RWPE2 (cell line): ENCODE results near the gene TM9SF3.

Experiments
- ATAC-seq: fragments of 200-7000 bp; cut with Tn5 transposase; 3 replicates; pipeline ENCODE4 v1.9.1; 2021; ENCODE audit warnings: low read depth
- DNase-seq: peaks from one replicate; pipeline ENCODE4 v3.0.0-alpha.2; 2020; ENCODE audit warnings: low spot score
- H3K27ac ChIP-seq: fragments of 450-650 bp; 2 replicates; pipeline ENCODE4 v1.5.1; 2017; ENCODE audit warnings: mild to moderate bottlenecking; ENCODE audit not compliant: poor library complexity, severe bottlenecking
- H3K27me3 ChIP-seq: fragments of 250-450 bp; sonication (Bioruptor Pico); 2 replicates; pipeline ENCODE4 v1.5.1; 2021; ENCODE audit warnings: mild to moderate bottlenecking, moderate library complexity; ENCODE audit not compliant: insufficient read depth, poor library complexity, severe bottlenecking
- H3K36me3 ChIP-seq: fragments of 250-450 bp; sonication (Bioruptor Pico); 2 replicates; pipeline ENCODE4 v1.5.1; 2020; ENCODE audit warnings: low read depth, mild to moderate bottlenecking, moderate library complexity
- H3K4me1 ChIP-seq: fragments of 250-450 bp; sonication (Bioruptor Pico); 2 replicates; pipeline ENCODE4 v1.5.1; 2021; ENCODE audit warnings: mild to moderate bottlenecking, moderate library complexity; ENCODE audit not compliant: insufficient read depth, poor library complexity, severe bottlenecking
- H3K4me3 ChIP-seq: fragments of 250-450 bp; sonication (Bioruptor Pico); 2 replicates; pipeline ENCODE4 v1.5.1; 2021; ENCODE audit warnings: mild to moderate bottlenecking, moderate library complexity; ENCODE audit not compliant: severe bottlenecking
- H3K9me3 ChIP-seq: fragments of 250-450 bp; sonication (Bioruptor Pico); 2 replicates; pipeline ENCODE4 v1.5.1; 2021; ENCODE audit warnings: mild to moderate bottlenecking, moderate library complexity; ENCODE audit not compliant: severe bottlenecking
- TF ChIP-seq, protein P1 (sequence below): fragments of 450-650 bp; IDR thresholded peaks from one replicate; pipeline ENCODE4 v1.5.1; 2017; ENCODE audit warnings: mild to moderate bottlenecking, moderate library complexity; ENCODE audit not compliant: poor library complexity, severe bottlenecking

The TM9SF3 gene

DNA sequence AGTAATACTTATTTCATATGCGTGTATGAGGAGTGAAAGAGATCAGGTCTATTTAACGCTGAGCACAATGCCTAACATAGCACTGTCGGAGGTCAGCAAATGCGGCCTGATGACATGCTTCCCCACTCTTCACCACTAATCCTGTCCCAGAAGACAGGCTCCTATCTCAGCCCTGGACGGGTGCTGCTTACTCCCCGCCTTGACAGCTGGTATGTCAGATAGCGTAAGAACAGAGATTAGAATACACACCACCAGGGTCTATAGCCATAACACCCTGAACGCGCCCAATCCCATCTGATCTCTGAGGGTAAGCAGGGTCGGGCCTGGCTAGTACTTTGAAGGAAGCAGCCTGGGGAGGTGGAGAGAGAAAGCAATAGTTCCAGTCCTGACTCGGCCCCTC is 32.3 kb upstream of the TM9SF3 start:
- H3K36me3 ChIP-seq, result no peaks in the 10 kb centered on the region

DNA sequence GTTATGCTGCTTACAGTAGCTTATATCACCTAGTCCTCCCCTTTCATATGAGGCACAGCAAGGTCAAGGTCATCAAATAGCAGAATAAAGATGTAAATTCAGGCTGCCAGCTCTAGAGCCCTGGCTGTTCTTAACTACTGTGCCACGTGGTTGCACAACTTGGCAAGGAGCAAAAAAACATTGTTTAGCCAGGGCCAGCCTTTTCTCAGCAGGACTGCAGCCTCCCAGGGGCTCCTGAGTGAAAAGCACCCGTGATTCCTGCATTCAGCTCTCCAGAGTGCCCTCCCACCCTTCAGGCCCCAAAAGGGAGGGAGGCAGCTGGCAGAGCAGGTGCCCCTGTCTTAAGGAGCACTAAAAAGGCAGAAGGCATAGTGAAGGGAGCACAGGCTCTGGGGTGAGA is 31.8 kb upstream of the TM9SF3 start:
- TF ChIP-seq, protein P1, sequence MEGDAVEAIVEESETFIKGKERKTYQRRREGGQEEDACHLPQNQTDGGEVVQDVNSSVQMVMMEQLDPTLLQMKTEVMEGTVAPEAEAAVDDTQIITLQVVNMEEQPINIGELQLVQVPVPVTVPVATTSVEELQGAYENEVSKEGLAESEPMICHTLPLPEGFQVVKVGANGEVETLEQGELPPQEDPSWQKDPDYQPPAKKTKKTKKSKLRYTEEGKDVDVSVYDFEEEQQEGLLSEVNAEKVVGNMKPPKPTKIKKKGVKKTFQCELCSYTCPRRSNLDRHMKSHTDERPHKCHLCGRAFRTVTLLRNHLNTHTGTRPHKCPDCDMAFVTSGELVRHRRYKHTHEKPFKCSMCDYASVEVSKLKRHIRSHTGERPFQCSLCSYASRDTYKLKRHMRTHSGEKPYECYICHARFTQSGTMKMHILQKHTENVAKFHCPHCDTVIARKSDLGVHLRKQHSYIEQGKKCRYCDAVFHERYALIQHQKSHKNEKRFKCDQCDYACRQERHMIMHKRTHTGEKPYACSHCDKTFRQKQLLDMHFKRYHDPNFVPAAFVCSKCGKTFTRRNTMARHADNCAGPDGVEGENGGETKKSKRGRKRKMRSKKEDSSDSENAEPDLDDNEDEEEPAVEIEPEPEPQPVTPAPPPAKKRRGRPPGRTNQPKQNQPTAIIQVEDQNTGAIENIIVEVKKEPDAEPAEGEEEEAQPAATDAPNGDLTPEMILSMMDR, result no peak
- Histone ChIP-seq H3K4me3 (no peak overlapping the region), H3K9me3 (no peaks in the 10 kb centered on the region), H3K27me3 (no peaks in the 10 kb centered on the region), H3K4me1 (peaks cover 11% of the 10 kb centered on the region), H3K27ac (no peak overlapping the region), H3K36me3 (no peaks in the 10 kb centered on the region)
- no peak for DNase-seq
- ATAC-seq, result no peak

More for the DNA sequence above, 32.3 kb upstream of the TM9SF3 start:
- Histone ChIP-seq H3K27ac (no peak overlapping the region), H3K4me3 (no peak overlapping the region), H3K9me3 (no peaks in the 10 kb centered on the region), H3K4me1 (peaks cover 8% of the 10 kb centered on the region), H3K27me3 (no peaks in the 10 kb centered on the region)
- ATAC-seq, result no peak
- TF ChIP-seq, protein P1, result no peak
- no peak for DNase-seq

DNA sequence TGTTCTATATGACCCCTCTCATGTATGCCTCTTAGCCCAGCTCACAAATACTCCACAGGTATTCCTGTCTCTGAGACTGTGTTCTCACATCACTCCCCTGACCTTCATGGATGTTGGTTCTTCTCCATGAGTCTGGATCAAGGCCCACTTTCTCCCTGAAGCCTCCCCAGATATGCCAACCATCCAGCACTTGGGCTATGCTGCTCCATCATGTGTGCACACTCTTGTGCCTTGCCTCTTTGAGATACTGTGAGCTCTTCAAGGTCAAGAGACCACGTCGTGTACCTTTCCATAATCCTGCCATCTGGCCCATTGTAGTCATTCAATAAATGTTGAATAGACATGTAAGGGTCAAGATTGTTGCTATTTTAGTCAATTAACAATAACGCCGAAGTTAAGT is 30.1 kb upstream of the TM9SF3 start:
- TF ChIP-seq, protein P1, result no peak
- Histone ChIP-seq H3K27me3 (no peaks in the 10 kb centered on the region), H3K4me3 (no peak overlapping the region), H3K27ac (no peak overlapping the region), H3K4me1 (peaks cover 11% of the 10 kb centered on the region), H3K9me3 (no peaks in the 10 kb centered on the region), H3K36me3 (no peaks in the 10 kb centered on the region)
- ATAC-seq (no peak), DNase-seq (no peak)

DNA sequence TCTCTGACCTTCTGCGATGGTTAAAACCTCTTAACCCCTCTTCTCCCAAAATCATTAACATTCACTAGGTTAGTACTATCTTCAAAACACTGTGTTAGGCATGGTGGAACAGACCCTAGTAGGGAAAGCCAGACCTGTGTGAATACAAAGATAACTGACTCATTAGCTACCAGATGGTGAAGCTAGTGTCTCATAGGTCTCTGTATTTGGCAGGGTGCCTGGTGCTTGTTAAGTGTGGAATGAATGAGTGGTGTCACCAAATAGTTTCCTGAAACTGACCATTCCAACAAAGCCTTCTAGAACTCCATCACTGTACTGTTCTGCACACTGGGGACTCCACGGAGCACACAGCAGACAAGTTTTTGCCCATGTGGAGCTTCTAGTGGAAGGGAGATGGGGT is 27.7 kb upstream of the TM9SF3 start:
- TF ChIP-seq, protein P1, result no peak
- no peak overlapping the region for H3K27ac ChIP-seq
- no peak overlapping the region for H3K4me3 ChIP-seq
- peaks cover 11% of the 10 kb centered on the region for H3K4me1 ChIP-seq
- H3K27me3 ChIP-seq, result no peaks in the 10 kb centered on the region
- H3K9me3 ChIP-seq, result no peaks in the 10 kb centered on the region
- peak; percentile 69 for DNase-seq
- H3K36me3 ChIP-seq, result no peaks in the 10 kb centered on the region
- ATAC-seq, result peak; percentile 92

DNA sequence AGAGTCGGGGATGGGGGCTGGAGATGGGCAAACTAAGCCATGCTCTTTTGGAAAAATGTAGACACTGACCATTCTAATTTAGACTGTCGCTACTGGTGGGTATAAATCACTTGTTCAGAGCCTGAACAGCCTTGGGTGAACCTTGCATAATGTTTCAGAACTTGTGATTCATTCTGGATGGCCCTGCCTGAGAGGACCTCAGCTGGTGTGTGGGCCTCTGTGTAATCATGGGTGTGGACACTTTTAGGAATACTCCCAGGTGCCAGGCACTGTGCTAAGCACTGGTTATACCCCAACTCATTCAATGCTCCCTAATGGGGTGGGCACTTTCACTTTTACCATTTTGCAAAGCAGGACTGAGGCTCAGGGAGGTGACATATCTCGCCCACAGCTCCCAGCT is 26.8 kb upstream of the TM9SF3 start:
- Histone ChIP-seq H3K4me3 (no peak overlapping the region), H3K9me3 (no peaks in the 10 kb centered on the region), H3K4me1 (peaks cover 11% of the 10 kb centered on the region), H3K27ac (no peak overlapping the region), H3K27me3 (no peaks in the 10 kb centered on the region), H3K36me3 (no peaks in the 10 kb centered on the region)
- ATAC-seq (no peak), DNase-seq (no peak)
- TF ChIP-seq, protein P1, result no peak
